Brain microvascular endothelial cell (primary cell): ENCODE measurements around the gene TARBP2.
A peak's percentile ranks its signal among the peaks of the same experiment; 100 is the strongest.

Experiments
- DNase-seq: peaks from one replicate; pipeline ENCODE4 v3.0.0-alpha.2; 2020
- H3K27ac ChIP-seq: fragments of 250-450 bp; sonication (Bioruptor Pico); 2 replicates; pipeline ENCODE4 v1.5.1; 2020; ENCODE audit warnings: mild to moderate bottlenecking, moderate library complexity
- H3K27me3 ChIP-seq: fragments of 250-450 bp; sonication (Bioruptor Pico); replicated peaks from 2 replicates; pipeline ENCODE4 v1.5.1; 2020; ENCODE audit warnings: mild to moderate bottlenecking
- H3K36me3 ChIP-seq: fragments of 250-450 bp; sonication (Bioruptor Pico); replicated peaks from 2 replicates; pipeline ENCODE4 v1.5.1; 2020; ENCODE audit warnings: mild to moderate bottlenecking
- H3K4me3 ChIP-seq: 2 replicates; pipeline ENCODE4 v1.5.1; 2011; ENCODE audit warnings: low read depth, mild to moderate bottlenecking, control low read depth, low read length, moderate library complexity
- in situ Hi-C: cut with HindIII; loops from 2 replicates; pipeline ENCODE4 v1.10.0; 2017; ENCODE audit warnings: low sequenced_read_pairs, low pct_ligation_motif_present
- TF ChIP-seq, protein P1 (sequence below): IDR thresholded peaks from 2 replicates; pipeline ENCODE4 v1.5.1; 2011; ENCODE audit warnings: low read depth, mild to moderate bottlenecking, moderate library complexity, low read length, control low read depth, inconsistent platforms; ENCODE audit errors: missing control alignments

Gene TARBP2

DNA sequence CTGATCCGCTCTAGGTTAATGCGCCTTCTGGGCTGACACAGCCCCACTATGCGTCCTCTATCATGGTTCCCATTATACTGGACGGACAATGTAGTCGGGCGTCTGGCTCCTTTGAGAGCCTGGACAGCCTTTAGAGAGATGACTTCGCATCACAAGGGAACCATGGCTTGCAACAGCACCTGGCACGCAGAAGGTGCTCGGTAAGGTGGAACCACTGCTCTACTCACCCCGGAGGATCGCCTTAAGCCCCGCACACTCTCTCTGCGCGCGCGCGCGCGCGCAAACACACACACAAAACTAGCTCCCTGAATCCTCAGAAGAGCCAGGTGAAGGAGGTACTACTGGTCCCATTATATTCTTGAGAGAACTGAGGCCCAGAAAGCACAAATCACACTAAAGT, 8.9 kb upstream of the TARBP2 start:
- H3K27ac ChIP-seq, result no peak overlapping the region
- DNase-seq, result no peak
- TF ChIP-seq, protein P1, sequence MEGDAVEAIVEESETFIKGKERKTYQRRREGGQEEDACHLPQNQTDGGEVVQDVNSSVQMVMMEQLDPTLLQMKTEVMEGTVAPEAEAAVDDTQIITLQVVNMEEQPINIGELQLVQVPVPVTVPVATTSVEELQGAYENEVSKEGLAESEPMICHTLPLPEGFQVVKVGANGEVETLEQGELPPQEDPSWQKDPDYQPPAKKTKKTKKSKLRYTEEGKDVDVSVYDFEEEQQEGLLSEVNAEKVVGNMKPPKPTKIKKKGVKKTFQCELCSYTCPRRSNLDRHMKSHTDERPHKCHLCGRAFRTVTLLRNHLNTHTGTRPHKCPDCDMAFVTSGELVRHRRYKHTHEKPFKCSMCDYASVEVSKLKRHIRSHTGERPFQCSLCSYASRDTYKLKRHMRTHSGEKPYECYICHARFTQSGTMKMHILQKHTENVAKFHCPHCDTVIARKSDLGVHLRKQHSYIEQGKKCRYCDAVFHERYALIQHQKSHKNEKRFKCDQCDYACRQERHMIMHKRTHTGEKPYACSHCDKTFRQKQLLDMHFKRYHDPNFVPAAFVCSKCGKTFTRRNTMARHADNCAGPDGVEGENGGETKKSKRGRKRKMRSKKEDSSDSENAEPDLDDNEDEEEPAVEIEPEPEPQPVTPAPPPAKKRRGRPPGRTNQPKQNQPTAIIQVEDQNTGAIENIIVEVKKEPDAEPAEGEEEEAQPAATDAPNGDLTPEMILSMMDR, result no peak
- in situ Hi-C loops, result no loop called here
- no peaks in the 10 kb centered on the region for H3K36me3 ChIP-seq
- peak overlapping the region; percentile 60 for H3K4me3 ChIP-seq
- no peaks in the 10 kb centered on the region for H3K27me3 ChIP-seq

DNA sequence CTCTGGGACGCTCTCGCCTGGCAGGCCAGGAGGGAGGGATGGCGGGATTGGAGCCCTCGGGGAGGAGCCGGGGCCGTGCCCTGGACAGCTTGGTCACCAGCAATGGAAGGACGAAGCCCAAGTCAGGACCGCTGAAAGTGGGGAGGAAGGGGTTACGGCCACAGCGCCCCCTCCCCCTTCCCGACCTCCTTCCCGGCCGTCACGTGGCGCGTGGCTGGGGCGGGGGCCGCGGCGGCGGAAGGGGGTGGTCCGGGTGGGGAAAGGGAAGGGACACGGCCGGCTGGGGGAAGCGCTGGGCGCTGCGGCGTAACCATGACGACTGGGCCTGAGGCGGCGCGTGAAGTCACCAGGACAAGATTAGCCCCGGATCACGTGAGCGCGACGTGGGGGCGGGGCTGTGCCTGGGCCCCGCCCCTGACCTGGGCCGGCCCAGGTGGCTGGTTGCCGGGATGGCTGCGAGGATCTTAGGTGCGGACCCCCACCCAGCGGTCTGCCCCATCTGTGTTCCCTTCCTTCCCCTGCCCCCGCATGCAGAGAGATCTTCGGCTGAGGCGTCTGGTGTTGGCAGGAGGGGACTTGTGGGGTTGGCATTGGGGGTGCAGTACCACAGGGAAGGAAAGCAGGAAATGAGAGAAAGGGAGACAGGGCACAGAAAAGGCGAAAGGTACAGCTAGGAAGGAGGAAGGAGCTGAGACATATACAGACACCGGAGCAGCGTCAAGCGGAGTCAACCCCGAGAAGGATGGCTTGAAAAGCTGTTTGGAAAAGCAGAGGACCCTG, 8.1 kb upstream of the TARBP2 start:
- H3K4me3 ChIP-seq, result peak overlapping the region; percentile 60
- H3K27ac ChIP-seq, result no peak overlapping the region
- no peaks in the 10 kb centered on the region for H3K27me3 ChIP-seq
- TF ChIP-seq, protein P1, result no peak
- no peaks in the 10 kb centered on the region for H3K36me3 ChIP-seq
- in situ Hi-C loops, result no loop called here
- peak; percentile 84 for DNase-seq

DNA sequence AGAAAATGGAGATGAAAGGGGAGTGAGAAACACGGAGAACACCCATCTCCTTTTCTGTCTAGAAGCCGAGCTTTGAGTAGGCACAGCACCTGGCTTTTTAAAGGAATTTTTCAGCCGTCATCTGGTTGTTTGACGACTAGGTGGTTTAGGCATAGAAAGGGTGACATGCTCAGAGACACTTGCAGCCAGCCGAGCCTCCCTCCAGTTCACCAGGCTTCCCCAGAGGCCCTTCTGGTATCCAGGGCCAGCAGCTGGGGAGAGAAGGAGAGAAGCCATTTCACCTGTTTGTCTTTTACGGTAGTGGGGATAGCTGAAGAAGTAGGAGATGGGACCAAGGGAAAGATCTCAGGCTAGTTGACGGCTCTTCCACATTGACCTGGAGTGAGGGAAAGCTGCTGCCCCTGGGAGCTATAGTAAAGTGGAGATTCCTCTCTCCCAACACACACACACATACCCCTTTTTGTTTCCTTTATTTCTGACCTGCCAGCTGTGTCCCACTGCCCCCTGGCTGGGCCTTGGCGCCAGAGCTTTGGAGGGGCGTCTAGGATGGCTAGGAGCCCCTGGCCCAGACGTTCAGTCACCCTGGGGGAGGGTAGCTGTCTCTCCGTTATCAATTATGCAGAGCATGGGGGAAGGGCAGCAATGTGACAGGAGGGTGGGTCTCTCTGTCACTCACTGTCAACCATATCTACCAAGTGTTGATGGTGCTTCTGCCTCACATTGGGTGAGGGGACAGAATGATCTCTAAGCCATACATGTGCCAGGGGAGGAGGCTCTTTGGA, 7.3 kb upstream of the TARBP2 start:
- TF ChIP-seq, protein P1, result no peak
- in situ Hi-C loops, result no loop called here
- H3K27me3 ChIP-seq, result no peaks in the 10 kb centered on the region
- peak overlapping the region; percentile 60 for H3K4me3 ChIP-seq
- H3K27ac ChIP-seq, result no peak overlapping the region
- DNase-seq, result no peak
- no peaks in the 10 kb centered on the region for H3K36me3 ChIP-seq

DNA sequence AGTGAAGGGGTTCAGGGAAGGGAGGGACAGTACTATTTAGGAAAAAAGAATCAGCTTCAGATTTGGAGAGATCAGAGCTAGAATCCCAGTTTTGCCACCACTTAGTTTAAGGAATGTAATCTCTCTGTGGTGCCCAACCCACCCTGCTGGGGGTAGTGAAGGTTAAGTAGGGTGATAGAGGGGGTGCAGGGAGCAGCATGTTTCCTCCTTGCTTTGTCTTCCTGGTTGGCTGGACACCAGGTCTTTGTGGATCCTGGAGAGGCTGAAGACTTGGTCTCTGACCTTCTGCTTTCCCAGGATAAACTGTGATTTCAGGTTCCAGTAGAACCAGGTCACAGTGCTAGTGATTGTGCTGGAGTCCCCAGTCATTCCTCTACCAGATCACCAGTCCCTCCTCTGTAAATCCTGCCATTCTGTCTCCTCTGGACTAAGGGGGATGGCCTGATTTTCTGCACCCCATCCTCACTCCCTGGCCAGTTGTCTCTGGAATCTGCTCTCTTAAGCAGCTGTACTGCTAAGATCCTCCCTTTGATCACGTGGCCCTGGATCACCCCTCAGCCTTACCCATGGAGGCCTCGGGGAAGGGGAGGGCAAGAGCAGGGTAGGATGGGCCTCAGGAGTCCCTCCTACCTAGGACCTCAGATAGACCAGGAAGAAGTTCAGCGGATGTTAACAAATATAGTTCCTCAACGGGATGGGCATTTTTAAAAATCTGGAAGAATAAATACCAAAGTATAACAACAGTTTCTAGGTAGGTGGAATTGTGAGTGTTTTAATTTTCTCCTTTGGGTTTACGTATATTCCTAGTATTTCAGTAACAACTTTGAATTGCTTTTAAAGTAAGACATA, 5.0 kb upstream of the TARBP2 start:
- DNase-seq, result peak; percentile 34
- no peak overlapping the region for H3K27ac ChIP-seq
- in situ Hi-C loops, result no loop called here
- H3K27me3 ChIP-seq, result no peaks in the 10 kb centered on the region
- H3K4me3 ChIP-seq, result no peak overlapping the region
- TF ChIP-seq, protein P1, result no peak
- no peaks in the 10 kb centered on the region for H3K36me3 ChIP-seq

DNA sequence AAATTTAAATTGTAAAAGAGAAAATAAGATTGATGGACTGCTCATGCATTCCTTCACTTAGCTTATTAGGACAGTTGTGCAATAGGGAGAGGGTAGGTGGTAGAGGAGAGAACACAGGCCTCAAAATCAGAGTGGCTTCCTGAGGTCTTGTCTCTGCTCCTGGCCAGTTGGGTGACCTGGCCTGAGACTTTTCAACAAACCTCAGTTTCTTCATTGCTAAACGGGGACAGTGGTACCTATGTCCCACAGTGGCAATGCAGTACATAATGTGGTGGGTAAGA, 4.4 kb upstream of the TARBP2 start:
- no peak overlapping the region for H3K27ac ChIP-seq
- no peak for DNase-seq
- H3K4me3 ChIP-seq, result no peak overlapping the region
- TF ChIP-seq, protein P1, result no peak
- no peaks in the 10 kb centered on the region for H3K36me3 ChIP-seq
- no peaks in the 10 kb centered on the region for H3K27me3 ChIP-seq
- in situ Hi-C loops, result no loop called here
